OCI-LY7 (cell line): ENCODE data around the gene PRDM4. TPM values are rescaled to one million over a fixed set of nuclear protein-coding genes. Genes with fewer than 3 reads are reported as not detected.

Experiments used
- BruUV-seq: library from RNA; stranded (reverse); fragments of 400-500 nt; replicated peaks from 2 replicates; lab custom pipeline; 2021; lab: Mats Ljungman, UMichigan
- CTCF ChIA-PET: fragments of 300-600 bp; sonication (Branson Sonifier 250); formaldehyde crosslinking; loops from one replicate; lab custom pipeline; 2022; ENCODE audit warnings: antibody characterized with exemption; ENCODE audit not compliant: unreplicated experiment; lab: Charles Lee
- POLR2A ChIA-PET: fragments of 300-600 bp; sonication (Branson Sonifier 250); formaldehyde crosslinking; loops from one replicate; lab custom pipeline; 2022; ENCODE audit warnings: antibody characterized with exemption; lab: Charles Lee
- DNase-seq: peaks from one replicate; pipeline ENCODE4 v3.0.0-alpha.2; 2015; ENCODE audit warnings: low spot score
- H2AFZ ChIP-seq: fragments of 200-600 bp; sonication (generic), shearing (Covaris generic); 2 replicates; pipeline ENCODE4 v1.6.1; 2014; ENCODE audit warnings: mild to moderate bottlenecking, antibody characterized with exemption, low read length, moderate library complexity
- H3K27ac ChIP-seq: fragments of 200-600 bp; sonication (generic); 2 replicates; pipeline ENCODE4 v1.5.1; 2014; ENCODE audit warnings: mixed run types, low read depth, mild to moderate bottlenecking, moderate library complexity, low read length, inconsistent platforms; ENCODE audit not compliant: poor library complexity, severe bottlenecking
- H3K36me3 ChIP-seq: fragments of 200-600 bp; sonication (generic); 2 replicates; pipeline ENCODE4 v1.6.1; 2014; ENCODE audit warnings: mild to moderate bottlenecking, antibody characterized with exemption, low read length, moderate library complexity, mixed read lengths; ENCODE audit not compliant: insufficient read depth
- H3K4me1 ChIP-seq: fragments of 200-600 bp; sonication (generic); 2 replicates; pipeline ENCODE4 v1.5.1; 2014; ENCODE audit warnings: mild to moderate bottlenecking, low read length; ENCODE audit not compliant: insufficient read depth, poor library complexity, severe bottlenecking
- H3K4me2 ChIP-seq: fragments of 200-600 bp; sonication (generic); 2 replicates; pipeline ENCODE4 v1.6.1; 2014; ENCODE audit warnings: mild to moderate bottlenecking, low read length
- H3K4me3 ChIP-seq: fragments of 200-600 bp; sonication (generic); 2 replicates; pipeline ENCODE4 v1.5.1; 2014; ENCODE audit warnings: mild to moderate bottlenecking, low read depth, low read length; ENCODE audit not compliant: poor library complexity, severe bottlenecking
- H3K79me2 ChIP-seq: fragments of 200-600 bp; sonication (generic); 2 replicates; pipeline ENCODE4 v1.6.1; 2016; ENCODE audit warnings: low read depth, mild to moderate bottlenecking, low read length, moderate library complexity, mixed read lengths; ENCODE audit not compliant: insufficient read depth
- H3K9me2 ChIP-seq: fragments of 200-600 bp; sonication (generic); 2 replicates; pipeline ENCODE4 v1.6.1; 2016; ENCODE audit warnings: mild to moderate bottlenecking, low read length, mixed read lengths; ENCODE audit not compliant: insufficient read depth
- H3K9me3 ChIP-seq: fragments of 200-600 bp; sonication (generic); 2 replicates; pipeline ENCODE4 v1.6.1; 2014; ENCODE audit warnings: mild to moderate bottlenecking, mixed run types, low read length, mixed read lengths
- H4K20me1 ChIP-seq: fragments of 200-600 bp; sonication (generic); 2 replicates; pipeline ENCODE4 v1.6.1; 2014; ENCODE audit warnings: mild to moderate bottlenecking, antibody characterized with exemption, low read length, moderate library complexity, mixed read lengths; ENCODE audit not compliant: insufficient read depth
- EZH2phosphoT487 ChIP-seq: fragments of 200-600 bp; sonication (generic); IDR thresholded peaks from 2 replicates; pipeline ENCODE4 v1.6.1; 2018; ENCODE audit warnings: low read depth, borderline replicate concordance, mild to moderate bottlenecking, mixed run types, antibody characterized with exemption, low read length, moderate library complexity, mixed read lengths
- intact Hi-C: fragments of 100-400 bp; cut with micrococcal nuclease; formaldehyde crosslinking; loops from one replicate; pipeline ENCODE4 v1.10.0; 2022; ENCODE audit not compliant: unreplicated experiment
- total RNA-seq, 2 experiments: library from RNA; depleted of rRNA in 1 of 2; stranded (reverse); fragments of >200 nt in 1 of 2; shearing (Covaris generic) in 1 of 2; gene quantifications; 2 replicates each; pipeline ENCODE4 v1.2.3, GENCODE V29; 2014 to 2022
- TF ChIP-seq, protein P1 (sequence below): fragments of 200-600 bp; sonication (generic); conservative IDR thresholded peaks from 2 replicates; pipeline ENCODE4 v1.5.1; 2014; ENCODE audit warnings: mild to moderate bottlenecking, antibody characterized with exemption, low read length, moderate library complexity, mixed read lengths

Gene PRDM4
- total RNA-seq, 2 experiments from 2014 or later = 28.3 to 28.7 TPM

DNA sequence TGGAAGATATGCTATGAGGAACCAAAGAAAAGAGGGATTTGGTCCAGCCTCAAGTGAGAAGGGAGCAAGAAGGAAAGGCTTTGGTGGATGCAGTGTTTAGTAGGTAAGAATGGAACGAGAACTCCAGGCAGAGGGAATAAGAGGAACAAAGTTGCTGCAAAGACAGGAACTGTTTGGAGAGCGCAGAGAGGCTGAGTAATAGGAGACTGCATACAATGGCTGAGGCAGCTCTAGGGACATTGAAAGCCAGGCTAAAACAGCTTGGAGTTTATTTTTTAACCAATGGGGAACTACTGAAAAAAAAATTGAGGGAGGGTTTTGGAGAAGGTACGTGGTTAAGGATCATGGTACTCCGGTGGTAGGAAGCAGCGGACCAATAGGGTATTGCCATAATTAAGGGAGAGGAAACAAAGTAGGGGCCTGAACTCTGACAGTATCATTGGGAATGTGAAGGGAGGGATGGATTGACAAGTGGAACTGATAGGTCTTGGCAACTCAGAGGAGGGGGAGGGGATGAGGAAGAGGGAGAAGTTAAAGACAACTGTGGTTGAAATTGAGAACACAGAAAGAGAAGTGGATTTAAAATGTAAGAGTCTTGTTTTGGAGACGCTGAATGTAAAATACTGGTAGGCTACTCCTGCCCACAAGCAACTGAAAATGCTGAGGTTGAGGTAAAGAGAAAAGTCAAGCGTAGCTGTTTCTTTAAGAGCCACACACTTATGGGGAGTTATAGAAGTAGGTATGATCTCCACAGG lies 18.3 kb upstream of the PRDM4 start:
- H3K79me2 ChIP-seq = no peaks in the 10 kb centered on the region
- H4K20me1 ChIP-seq = no peaks in the 10 kb centered on the region
- peak overlapping the region; percentile 16; the same call in 1 of the 2 replicates for H2AFZ ChIP-seq
- peaks cover 31% of the 10 kb centered on the region for H3K4me1 ChIP-seq
- no TSS peak for BruUV-seq
- H3K4me2 ChIP-seq = peak overlapping the region; percentile 11
- H3K36me3 ChIP-seq = no peaks in the 10 kb centered on the region
- H3K9me3 ChIP-seq = no peaks in the 10 kb centered on the region
- intact Hi-C loops = no loop called here
- ChIA-PET POLR2A (interaction anchor here (0.6 to 1.0 kb wide), 5 partner anchors 17 to 104 kb away, joined by 3 to 6 read pairs (median 3); no protein-coding TSS in a partner anchor), CTCF (no interaction called here)
- DNase-seq = peak; percentile 6
- H3K4me3 ChIP-seq = no peak overlapping the region
- TF ChIP-seq, protein P1, sequence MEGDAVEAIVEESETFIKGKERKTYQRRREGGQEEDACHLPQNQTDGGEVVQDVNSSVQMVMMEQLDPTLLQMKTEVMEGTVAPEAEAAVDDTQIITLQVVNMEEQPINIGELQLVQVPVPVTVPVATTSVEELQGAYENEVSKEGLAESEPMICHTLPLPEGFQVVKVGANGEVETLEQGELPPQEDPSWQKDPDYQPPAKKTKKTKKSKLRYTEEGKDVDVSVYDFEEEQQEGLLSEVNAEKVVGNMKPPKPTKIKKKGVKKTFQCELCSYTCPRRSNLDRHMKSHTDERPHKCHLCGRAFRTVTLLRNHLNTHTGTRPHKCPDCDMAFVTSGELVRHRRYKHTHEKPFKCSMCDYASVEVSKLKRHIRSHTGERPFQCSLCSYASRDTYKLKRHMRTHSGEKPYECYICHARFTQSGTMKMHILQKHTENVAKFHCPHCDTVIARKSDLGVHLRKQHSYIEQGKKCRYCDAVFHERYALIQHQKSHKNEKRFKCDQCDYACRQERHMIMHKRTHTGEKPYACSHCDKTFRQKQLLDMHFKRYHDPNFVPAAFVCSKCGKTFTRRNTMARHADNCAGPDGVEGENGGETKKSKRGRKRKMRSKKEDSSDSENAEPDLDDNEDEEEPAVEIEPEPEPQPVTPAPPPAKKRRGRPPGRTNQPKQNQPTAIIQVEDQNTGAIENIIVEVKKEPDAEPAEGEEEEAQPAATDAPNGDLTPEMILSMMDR = no peak
- TF ChIP-seq EZH2phosphoT487 = no peak
- no peak overlapping the region for H3K27ac ChIP-seq
- no peaks in the 10 kb centered on the region for H3K9me2 ChIP-seq

DNA sequence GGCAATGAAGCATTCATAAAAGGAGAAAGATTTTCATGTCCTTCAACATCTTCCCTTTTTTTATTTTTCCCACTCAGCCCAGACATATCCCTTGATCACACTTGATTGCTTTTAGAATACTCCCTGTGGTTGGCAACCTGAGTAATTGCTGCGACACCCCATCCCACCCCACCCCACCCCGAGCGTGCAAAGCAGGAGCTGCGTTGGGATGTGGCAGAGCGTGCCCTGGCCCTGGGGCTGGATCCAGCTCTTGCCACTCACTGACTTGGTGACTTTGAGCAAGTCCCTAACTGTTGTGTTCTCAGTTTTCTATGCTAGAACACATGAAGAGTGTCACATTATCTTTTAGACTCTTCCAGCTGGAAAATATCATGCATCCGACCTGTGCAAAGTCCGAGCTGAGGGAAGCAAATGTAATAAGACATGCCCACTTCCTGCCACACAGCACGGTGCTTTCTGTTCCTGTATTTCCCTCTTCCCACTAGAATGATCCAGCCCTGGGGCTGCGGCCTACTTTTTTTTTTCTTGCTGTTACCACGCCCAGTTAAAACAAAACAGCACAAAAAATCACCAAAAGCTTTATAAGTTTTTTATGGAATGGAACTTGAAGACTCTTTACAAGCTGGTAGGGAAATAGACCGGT lies 17.6 kb upstream of the PRDM4 start:
- ChIA-PET CTCF (no interaction called here), POLR2A (interaction anchor here (0.5 to 1.0 kb wide), 6 partner anchors 9 to 103 kb away, joined by 3 to 6 read pairs (median 3); no protein-coding TSS in a partner anchor)
- Histone ChIP-seq H3K9me3 (no peaks in the 10 kb centered on the region), H3K4me3 (no peak overlapping the region), H3K9me2 (no peaks in the 10 kb centered on the region), H3K36me3 (no peaks in the 10 kb centered on the region), H3K4me1 (peaks cover 24% of the 10 kb centered on the region), H2AFZ (no peak overlapping the region), H3K79me2 (no peaks in the 10 kb centered on the region), H4K20me1 (no peaks in the 10 kb centered on the region), H3K27ac (no peak overlapping the region), H3K4me2 (no peak overlapping the region)
- no peak for DNase-seq
- no peak for TF ChIP-seq EZH2phosphoT487
- TF ChIP-seq, protein P1 = no peak
- BruUV-seq = no TSS peak
- intact Hi-C loops = no loop called here
